Karpas-422 (cell line): ENCODE results near the gene NAT14. TPM values are rescaled to one million over a fixed set of nuclear protein-coding genes. Genes with fewer than 3 reads are reported as not detected.
A peak's percentile ranks its signal among the peaks of the same experiment; 100 is the strongest.

Experiments used
- DNase-seq: peaks from one replicate; pipeline ENCODE4 v3.0.0-alpha.2; 2015
- H2AFZ ChIP-seq: fragments of 200-600 bp; sonication (generic); 2 replicates; pipeline ENCODE4 v1.6.1; 2014; ENCODE audit warnings: antibody characterized with exemption, low read length, mixed read lengths
- H3K27ac ChIP-seq: fragments of 200-600 bp; sonication (generic); 2 replicates; pipeline ENCODE4 v1.5.1; 2014; ENCODE audit warnings: mild to moderate bottlenecking, low read length, moderate library complexity
- H3K27me3 ChIP-seq: fragments of 200-600 bp; sonication (generic); 2 replicates; pipeline ENCODE4 v1.6.1; 2014; ENCODE audit warnings: low read length, mixed read lengths
- H3K36me3 ChIP-seq: fragments of 200-600 bp; sonication (generic); 2 replicates; pipeline ENCODE4 v1.6.1; 2014; ENCODE audit warnings: low read length, mixed read lengths; ENCODE audit not compliant: insufficient read depth
- H3K4me1 ChIP-seq: fragments of 200-600 bp; sonication (generic); 2 replicates; pipeline ENCODE4 v1.6.1; 2014; ENCODE audit warnings: mild to moderate bottlenecking, low read length, mixed read lengths
- H3K4me2 ChIP-seq: fragments of 200-600 bp; sonication (generic); 2 replicates; pipeline ENCODE4 v1.6.1; 2014; ENCODE audit warnings: low read length, low read depth, mild to moderate bottlenecking; ENCODE audit not compliant: poor library complexity, severe bottlenecking
- H3K4me3 ChIP-seq: fragments of 200-600 bp; sonication (generic); 2 replicates; pipeline ENCODE4 v1.5.1; 2014; ENCODE audit warnings: mild to moderate bottlenecking, antibody characterized with exemption, low read length, mixed read lengths
- H3K79me2 ChIP-seq: fragments of 200-600 bp; sonication (generic); 2 replicates; pipeline ENCODE4 v1.6.1; 2014; ENCODE audit warnings: mild to moderate bottlenecking, low read length, mixed read lengths
- H3K9ac ChIP-seq: fragments of 200-600 bp; sonication (generic); 2 replicates; pipeline ENCODE4 v1.6.0; 2014; ENCODE audit warnings: low read length
- H3K9me2 ChIP-seq: fragments of 200-600 bp; sonication (generic), shearing (Covaris generic); replicated peaks from 2 replicates; pipeline ENCODE4 v1.6.0; 2014; ENCODE audit warnings: mild to moderate bottlenecking, low read length, moderate library complexity; ENCODE audit not compliant: insufficient read depth
- H3K9me3 ChIP-seq: fragments of 300-700, 200-600 bp; sonication (generic); 2 replicates; pipeline ENCODE4 v1.6.1; 2014; ENCODE audit warnings: low read length, mixed read lengths
- H4K20me1 ChIP-seq: fragments of 200-600 bp; sonication (generic); 2 replicates; pipeline ENCODE4 v1.6.1; 2014; ENCODE audit warnings: mild to moderate bottlenecking, antibody characterized with exemption, low read length, low read depth; ENCODE audit not compliant: insufficient read depth
- total RNA-seq: library from RNA; depleted of rRNA; stranded (reverse); fragments of >200 nt; shearing (Covaris generic); gene quantifications from 2 replicates; pipeline ENCODE4 v1.2.3, GENCODE V29; 2014; ENCODE audit warnings: low replicate concordance

The NAT14 gene
- total RNA-seq, 1 experiment from 2014 or later: 29.7 TPM

DNA sequence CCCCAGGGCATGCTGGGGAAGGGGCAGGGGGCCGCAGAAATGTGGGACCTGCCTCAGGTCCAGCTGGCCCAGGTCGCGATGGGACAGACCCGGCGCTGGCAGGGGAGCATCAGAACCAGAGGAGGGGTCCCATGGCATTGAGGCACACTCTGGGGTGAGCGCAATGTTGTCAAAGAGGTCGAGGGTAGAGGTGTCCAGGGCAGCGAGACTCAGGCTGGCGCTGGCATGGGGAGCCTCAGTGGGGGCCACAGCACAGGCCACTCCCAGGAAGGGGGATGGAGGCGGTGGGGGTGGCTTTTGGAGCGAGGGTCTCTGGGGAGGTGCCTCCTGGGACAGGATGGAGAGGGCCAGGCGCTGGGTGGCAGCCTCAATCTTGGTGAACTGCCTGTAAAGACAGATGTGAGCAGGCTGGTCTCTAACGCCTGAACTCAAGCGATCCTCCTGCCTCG lies 21.4 kb upstream of the NAT14 start:
- Histone ChIP-seq H3K9me2 (no peaks in the 10 kb centered on the region), H3K9me3 (no peaks in the 10 kb centered on the region), H3K27me3 (no peaks in the 10 kb centered on the region), H4K20me1 (no peaks in the 10 kb centered on the region), H3K9ac (no peak overlapping the region), H3K4me1 (peaks cover 21% of the 10 kb centered on the region), H2AFZ (no peak overlapping the region), H3K4me3 (no peak overlapping the region), H3K79me2 (peaks cover 23% of the 10 kb centered on the region), H3K36me3 (no peaks in the 10 kb centered on the region), H3K4me2 (no peak overlapping the region), H3K27ac (no peak overlapping the region)
- DNase-seq: no peak

DNA sequence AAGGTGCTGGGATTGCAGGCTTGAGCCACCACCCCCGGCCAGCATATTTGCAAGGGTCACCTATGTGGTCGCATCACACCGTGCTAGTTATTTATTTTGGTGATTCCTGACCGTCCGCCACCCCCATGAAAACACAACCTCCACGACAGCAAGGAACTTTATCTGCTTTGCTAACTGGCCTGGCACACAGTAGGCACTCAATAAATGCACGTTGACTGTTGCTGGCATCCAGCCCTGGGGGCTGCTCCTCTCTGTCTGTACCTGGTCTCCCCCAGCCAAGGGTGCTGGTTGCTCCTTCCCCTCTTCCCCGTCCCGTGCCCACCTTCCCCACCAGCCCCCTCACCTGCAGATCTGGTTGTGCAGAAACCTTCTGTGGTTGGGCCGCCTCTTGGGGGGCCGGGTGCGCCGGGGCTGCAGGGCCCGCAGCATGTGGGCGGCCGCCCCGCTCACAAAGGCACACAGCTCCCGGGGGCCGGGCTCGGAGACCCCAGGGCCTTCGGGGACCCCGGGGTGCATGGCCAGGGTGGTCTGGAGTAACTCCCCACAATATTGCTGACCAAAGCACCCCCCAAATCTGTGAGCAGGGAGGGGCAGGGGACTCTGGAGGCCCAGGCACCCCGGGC lies 20.8 kb upstream of the NAT14 start:
- H4K20me1 ChIP-seq: no peaks in the 10 kb centered on the region
- H3K9ac ChIP-seq: no peak overlapping the region
- no peak overlapping the region for H3K4me3 ChIP-seq
- H3K9me3 ChIP-seq: no peaks in the 10 kb centered on the region
- H2AFZ ChIP-seq: no peak overlapping the region
- H3K4me2 ChIP-seq: no peak overlapping the region
- H3K4me1 ChIP-seq: peaks cover 21% of the 10 kb centered on the region
- no peak for DNase-seq
- H3K27me3 ChIP-seq: no peaks in the 10 kb centered on the region
- no peaks in the 10 kb centered on the region for H3K9me2 ChIP-seq
- H3K79me2 ChIP-seq: peaks cover 20% of the 10 kb centered on the region
- H3K36me3 ChIP-seq: no peaks in the 10 kb centered on the region
- no peak overlapping the region for H3K27ac ChIP-seq

DNA sequence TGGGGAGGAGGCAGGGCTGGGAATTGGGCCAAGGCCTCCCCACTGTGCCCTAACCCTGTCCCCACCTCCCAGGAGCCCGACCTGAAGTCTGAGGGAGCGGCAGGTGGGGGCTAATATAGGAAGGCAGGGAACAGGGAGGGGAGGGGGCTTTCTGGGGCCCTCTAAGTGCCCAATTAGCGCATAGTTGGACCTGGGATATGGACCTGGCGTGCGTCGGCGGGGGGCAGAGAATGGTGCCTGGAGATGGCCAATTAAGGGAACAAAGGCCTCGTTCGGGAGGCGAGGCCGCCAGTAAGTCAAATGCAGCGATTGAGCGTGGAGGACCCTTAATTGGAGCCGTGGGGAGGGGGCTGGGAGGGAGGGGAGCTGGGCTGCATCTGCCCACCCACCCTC lies 20.3 kb upstream of the NAT14 start, which contains the start of gene C19orf85:
C19orf85 (minus strand) TSS at position 90 of the 393 bp plus-strand sequence. CDS start 197 bp downstream, outside the sequence.
- Histone ChIP-seq H3K79me2 (peaks cover 15% of the 10 kb centered on the region), H3K9me3 (no peaks in the 10 kb centered on the region), H3K4me2 (no peak within 1 kb of the TSS), H3K27ac (no peak within 1 kb of the TSS), H3K4me3 (no peak within 1 kb of the TSS), H4K20me1 (no peaks in the 10 kb centered on the region), H3K27me3 (no peaks in the 10 kb centered on the region), H3K9ac (no peak within 1 kb of the TSS), H3K36me3 (no peaks in the 10 kb centered on the region), H2AFZ (no peak within 1 kb of the TSS), H3K9me2 (no peaks in the 10 kb centered on the region), H3K4me1 (peaks cover 21% of the 10 kb centered on the region)
- DNase-seq: no peak

DNA sequence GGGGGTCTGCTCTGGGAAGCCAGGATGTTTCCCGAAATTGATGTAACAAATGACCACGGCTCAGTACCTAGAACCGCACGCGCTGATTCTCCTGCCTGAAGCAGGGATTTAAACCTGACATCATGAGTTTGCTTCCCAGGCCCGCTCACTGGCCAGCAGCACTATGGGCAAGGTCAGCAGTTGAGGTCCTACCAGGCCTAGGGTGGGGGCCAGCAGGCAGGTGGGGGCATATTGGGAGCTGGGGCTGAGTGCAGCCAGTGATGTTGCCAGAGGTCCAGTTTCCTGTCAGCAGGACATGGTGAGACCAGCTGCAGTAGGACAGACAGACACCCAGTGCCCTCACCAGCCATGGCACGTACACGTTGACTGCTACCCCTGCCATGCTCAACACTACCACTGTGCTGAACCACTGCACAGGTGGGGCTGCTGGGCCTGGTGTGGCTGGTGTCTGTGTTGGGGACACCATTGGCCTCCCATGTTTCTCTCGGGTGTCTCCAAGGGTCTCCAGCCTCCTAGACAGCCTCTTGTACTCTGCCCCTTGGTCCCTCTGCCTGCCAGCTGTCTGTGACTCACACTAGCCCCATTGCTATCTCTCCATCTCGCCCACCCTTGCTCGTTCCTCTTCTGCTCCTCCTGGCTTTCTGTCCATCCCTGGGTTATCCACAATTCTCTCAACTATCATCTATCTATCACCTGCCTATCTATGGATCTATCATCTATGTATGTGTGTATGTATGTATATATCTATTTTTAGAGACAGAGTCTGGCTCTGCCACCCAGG lies 19.3 kb upstream of the NAT14 start:
- Histone ChIP-seq H3K9ac (no peak overlapping the region), H3K9me2 (no peaks in the 10 kb centered on the region), H3K4me2 (no peak overlapping the region), H3K4me3 (no peak overlapping the region), H4K20me1 (no peaks in the 10 kb centered on the region), H2AFZ (no peak overlapping the region), H3K36me3 (no peaks in the 10 kb centered on the region), H3K27ac (no peak overlapping the region), H3K4me1 (peaks cover 16% of the 10 kb centered on the region), H3K27me3 (no peaks in the 10 kb centered on the region), H3K79me2 (peaks cover 5% of the 10 kb centered on the region), H3K9me3 (no peaks in the 10 kb centered on the region)
- no peak for DNase-seq

DNA sequence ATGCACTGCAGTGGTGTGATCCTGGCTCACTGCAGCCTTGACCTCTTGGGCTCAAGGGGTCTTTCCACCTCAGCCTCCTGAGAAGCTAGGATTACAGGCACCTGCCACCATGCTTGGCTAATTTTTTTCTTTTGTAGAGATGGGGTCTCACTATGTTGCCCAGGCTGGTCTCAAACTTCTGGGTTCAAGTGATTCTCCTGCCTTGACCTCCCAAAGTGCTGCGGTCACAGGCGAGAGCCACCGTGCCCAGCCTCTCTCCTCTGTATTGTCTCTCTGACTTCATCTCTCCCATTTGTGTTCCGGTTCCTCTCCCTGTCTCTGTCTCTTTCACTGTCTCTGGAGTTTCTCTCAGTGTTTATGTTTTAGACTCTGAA lies 18.8 kb upstream of the NAT14 start:
- Histone ChIP-seq H3K9ac (no peak overlapping the region), H3K79me2 (peaks cover under 1% of the 10 kb centered on the region; the same call in 1 of the 2 replicates), H3K4me1 (peaks cover 11% of the 10 kb centered on the region), H3K9me3 (no peaks in the 10 kb centered on the region), H3K4me2 (no peak overlapping the region), H3K9me2 (no peaks in the 10 kb centered on the region), H4K20me1 (no peaks in the 10 kb centered on the region), H3K4me3 (no peak overlapping the region), H3K27me3 (no peaks in the 10 kb centered on the region), H3K27ac (no peak overlapping the region), H2AFZ (no peak overlapping the region), H3K36me3 (no peaks in the 10 kb centered on the region)
- no peak for DNase-seq

DNA sequence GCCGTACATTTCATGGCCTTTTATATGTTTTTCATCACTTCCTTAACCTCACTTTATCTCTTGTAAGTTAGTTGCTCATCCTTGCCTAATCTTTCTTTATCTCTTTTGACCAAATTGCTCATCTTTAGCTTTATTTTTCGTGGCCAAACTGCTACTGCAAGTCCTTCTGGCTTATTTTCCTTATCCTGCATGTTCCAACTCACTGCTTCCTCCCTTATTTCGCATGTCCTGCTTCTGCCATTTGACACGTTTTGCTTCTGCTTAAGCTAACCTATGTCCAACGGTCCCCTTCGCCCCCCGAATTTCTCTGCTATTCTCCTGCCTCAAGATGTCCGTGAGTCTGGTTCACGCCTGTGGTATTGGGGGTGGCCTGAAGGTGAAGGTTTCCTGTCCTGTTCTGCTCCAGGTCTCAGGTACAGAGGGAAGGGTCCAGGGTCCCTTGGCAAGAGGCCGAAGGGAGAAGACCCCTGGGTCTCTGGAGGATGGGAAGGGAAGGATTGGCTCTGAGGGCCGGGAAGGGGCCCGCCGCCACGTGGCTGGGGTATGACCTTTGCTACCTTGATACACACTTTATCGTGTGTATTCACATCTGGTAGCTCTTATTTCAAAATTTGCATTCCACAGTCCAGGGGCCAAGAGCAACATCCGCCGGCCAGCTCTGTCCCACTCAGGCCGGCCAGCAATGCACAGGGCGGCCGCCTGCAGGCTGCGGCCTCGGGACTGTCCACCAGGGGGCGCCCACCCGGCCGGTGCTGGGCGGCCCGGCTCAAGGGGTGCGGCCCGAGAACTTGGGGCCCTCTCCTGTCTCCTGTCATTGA lies 17.5 kb upstream of the NAT14 start:
- no peaks in the 10 kb centered on the region for H3K27me3 ChIP-seq
- no peaks in the 10 kb centered on the region for H3K36me3 ChIP-seq
- no peaks in the 10 kb centered on the region for H3K9me2 ChIP-seq
- H3K4me1 ChIP-seq: peaks cover 3% of the 10 kb centered on the region
- DNase-seq: peak; percentile 91
- no peak overlapping the region for H3K4me3 ChIP-seq
- no peak overlapping the region for H2AFZ ChIP-seq
- H4K20me1 ChIP-seq: no peaks in the 10 kb centered on the region
- H3K4me2 ChIP-seq: no peak overlapping the region
- no peaks in the 10 kb centered on the region for H3K9me3 ChIP-seq
- no peak overlapping the region for H3K27ac ChIP-seq
- H3K9ac ChIP-seq: no peak overlapping the region
- H3K79me2 ChIP-seq: no peaks in the 10 kb centered on the region

DNA sequence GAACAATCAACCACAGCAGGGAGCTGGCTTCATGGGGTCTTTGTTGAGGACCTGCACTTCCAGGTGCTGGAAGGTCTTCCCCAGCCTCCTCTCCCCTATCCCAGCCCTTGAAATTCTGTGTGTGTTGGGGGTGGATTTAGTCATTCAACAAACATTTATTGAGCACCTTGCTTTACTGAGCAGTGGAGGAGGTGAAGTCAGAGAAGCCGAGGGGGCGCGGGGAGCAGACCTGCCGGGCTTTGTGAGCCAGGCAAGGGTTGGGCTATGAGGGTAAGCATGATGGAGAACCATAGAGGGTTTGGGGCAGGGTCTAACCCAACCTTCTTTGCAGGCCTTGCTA lies 17.0 kb upstream of the NAT14 start:
- no peak overlapping the region for H3K4me2 ChIP-seq
- no peak overlapping the region for H3K9ac ChIP-seq
- no peak overlapping the region for H2AFZ ChIP-seq

DNA sequence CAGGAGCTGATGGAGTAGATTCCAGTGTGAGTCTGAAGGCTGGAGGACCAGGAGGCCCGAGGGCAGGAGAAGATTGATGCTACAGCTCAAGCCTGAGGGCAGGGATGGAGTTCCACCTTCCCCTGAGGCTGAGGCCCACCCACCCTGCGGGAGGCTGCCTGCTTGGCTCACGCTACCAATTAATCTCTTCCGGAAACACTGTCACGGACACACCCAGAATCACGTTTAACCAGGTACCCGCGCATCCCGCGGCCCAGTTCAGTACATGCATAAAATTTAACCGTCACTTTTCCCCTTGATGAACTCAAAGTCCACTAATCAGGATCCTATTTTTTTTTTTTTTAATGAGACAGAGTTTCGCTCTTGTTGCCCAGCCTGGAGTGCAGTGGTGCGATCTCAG lies 13.7 kb upstream of the NAT14 start:
- H4K20me1 ChIP-seq: no peaks in the 10 kb centered on the region
- no peak overlapping the region for H2AFZ ChIP-seq
- H3K27ac ChIP-seq: no peak overlapping the region
- no peaks in the 10 kb centered on the region for H3K27me3 ChIP-seq
- H3K9me2 ChIP-seq: no peaks in the 10 kb centered on the region
- no peak overlapping the region for H3K9ac ChIP-seq
- H3K9me3 ChIP-seq: no peaks in the 10 kb centered on the region
- no peaks in the 10 kb centered on the region for H3K36me3 ChIP-seq
- no peaks in the 10 kb centered on the region for H3K79me2 ChIP-seq
- peaks cover 10% of the 10 kb centered on the region for H3K4me1 ChIP-seq
- no peak overlapping the region for H3K4me2 ChIP-seq
- DNase-seq: no peak
- H3K4me3 ChIP-seq: no peak overlapping the region

More for the DNA sequence above, 17.0 kb upstream of the NAT14 start:
- Histone ChIP-seq H3K36me3 (no peaks in the 10 kb centered on the region), H4K20me1 (no peaks in the 10 kb centered on the region), H3K9me2 (no peaks in the 10 kb centered on the region), H3K27ac (no peak overlapping the region), H3K4me3 (no peak overlapping the region), H3K4me1 (peaks cover 3% of the 10 kb centered on the region), H3K9me3 (no peaks in the 10 kb centered on the region), H3K27me3 (no peaks in the 10 kb centered on the region), H3K79me2 (no peaks in the 10 kb centered on the region)
- DNase-seq: no peak
